Measurements from ENCODE around the gene NAV1. TPM values are rescaled to one million over a fixed set of nuclear protein-coding genes. Genes with fewer than 3 reads are reported as not detected.

The NAV1 gene
- total and polyA plus RNA-seq, 9 of the 15 experiments (the other 6 are each of a cell fraction or from before 2014, with no cell fraction given), result 0.91 to 16.8 (median 3.2) TPM

GRCh38 chr1:201515895-201516294, 23.0 kb upstream of the NAV1 start (continued):
- TF ChIP-seq KLF13 (tag; IDR thresholded peaks at IDR 0.05; ENCODE audit: borderline replicate concordance, low read depth) (no peak), NFIC (IDR thresholded peaks at IDR 0.05) (no peak), PREB (CRISPR knock-in tag; IDR thresholded peaks at IDR 0.05) (no peak), TEAD1 (CRISPR knock-in tag; IDR thresholded peaks at IDR 0.05) (no peak), ZEB2 (IDR thresholded peaks at IDR 0.05) (peak; percentile 70), NR2F6 (CRISPR knock-in tag; IDR thresholded peaks at IDR 0.05) (no peak), ZNF354B (CRISPR knock-in tag; IDR thresholded peaks at IDR 0.05) (no peak), CREM (IDR thresholded peaks at IDR 0.05; ENCODE audit: low read depth) (peak; percentile 18; the same call in 1 of the 2 replicates), HCFC1 (IDR thresholded peaks at IDR 0.05; ENCODE audit: low read depth, low read length) (no peak), NELFE (IDR thresholded peaks at IDR 0.05; ENCODE audit: insufficient read depth, insufficient read length) (no peak), ZNF263 (CRISPR knock-in tag; IDR thresholded peaks at IDR 0.05; ENCODE audit: borderline replicate concordance) (no peak), PBX2 (CRISPR knock-in tag; IDR thresholded peaks at IDR 0.05; ENCODE audit: low read depth) (no peak), PBX2 (tag; conservative IDR thresholded peaks at IDR 0.05; ENCODE audit: low read depth) (no peak), EWSR1 (IDR thresholded peaks at IDR 0.05; ENCODE audit: borderline replicate concordance, low read depth, partially characterized antibody) (no peak), MYBL2 (IDR thresholded peaks at IDR 0.05; ENCODE audit: low read depth) (no peak), MYBL2 (CRISPR knock-in tag; IDR thresholded peaks at IDR 0.05; ENCODE audit: borderline replicate concordance) (no peak), ZNF511 (CRISPR knock-in tag; IDR thresholded peaks at IDR 0.05) (no peak), USF1 (CRISPR knock-in tag; IDR thresholded peaks at IDR 0.05) (no peak), SMARCA4 (IDR thresholded peaks at IDR 0.05) (peak; percentile 31; the same call in 1 of the 2 replicates), ZNF23 (CRISPR knock-in tag; IDR thresholded peaks at IDR 0.05) (no peak), NRF1 (conservative IDR thresholded peaks at IDR 0.05 in 1 of 2, IDR thresholded peaks at IDR 0.05 in 1 of 2) (0 out of 4 replicates have a peak, but pooled peaks of 1 of the 2 experiments have one; percentile 28)

Data from K562 (cell line).